GM12864 (cell line): Measurements from ENCODE around the gene GRB14.
A peak's percentile ranks its signal among the peaks of the same experiment; 100 is the strongest.

Experiments
- DNase-seq: peaks from one replicate; pipeline ENCODE4 v3.0.0-alpha.2; 2011; ENCODE audit warnings: low read depth
- H3K4me3 ChIP-seq: 2 replicates; pipeline ENCODE4 v1.5.1; 2011; ENCODE audit warnings: mild to moderate bottlenecking, low read depth, low read length, control low read depth
- CTCF ChIP-seq: IDR thresholded peaks from 2 replicates; pipeline ENCODE4 v1.5.1; 2011; ENCODE audit warnings: low read depth, mild to moderate bottlenecking, moderate library complexity, low read length, control low read depth, inconsistent platforms; ENCODE audit errors: missing control alignments

The GRB14 gene

GRCh38 chr2:164509137-164509877 lies 112.0 kb downstream of the GRB14 start:
- DNase-seq: no peak
- no peak overlapping the region for H3K4me3 ChIP-seq
- TF ChIP-seq CTCF: no peak

GRCh38 chr2:164504253-164504652 lies 117.0 kb downstream of the GRB14 start:
- peak; percentile 47 for TF ChIP-seq CTCF
- no peak overlapping the region for H3K4me3 ChIP-seq
- DNase-seq: no peak

GRCh38 chr2:164498836-164499235 lies 122.4 kb downstream of the GRB14 start:
- DNase-seq: no peak
- no peak overlapping the region for H3K4me3 ChIP-seq
- no peak for TF ChIP-seq CTCF

GRCh38 chr2:164496881-164497280 lies 124.4 kb downstream of the GRB14 start:
- no peak for TF ChIP-seq CTCF
- no peak overlapping the region for H3K4me3 ChIP-seq
- DNase-seq: no peak

GRCh38 chr2:164496421-164496820 lies 124.9 kb downstream of the GRB14 start:
- TF ChIP-seq CTCF: no peak
- DNase-seq: no peak
- H3K4me3 ChIP-seq: no peak overlapping the region

GRCh38 chr2:164495491-164496223 lies 125.6 kb downstream of the GRB14 start:
- H3K4me3 ChIP-seq: no peak overlapping the region
- no peak for TF ChIP-seq CTCF
- DNase-seq: no peak

GRCh38 chr2:164485541-164485940 lies 135.7 kb downstream of the GRB14 start:
- no peak for DNase-seq
- H3K4me3 ChIP-seq: no peak overlapping the region
- TF ChIP-seq CTCF: no peak
